Measurements from ENCODE around the gene MBD3L2B. TPM values are rescaled to one million over a fixed set of nuclear protein-coding genes. Genes with fewer than 3 reads are reported as not detected.

Gene MBD3L2B
- total RNA-seq, 1 donor: not detected

Other genes starting within 250 kb of the MBD3L2B start
- gene VAV1, start 248.7 kb downstream of the MBD3L2B start, total RNA-seq: not detected in 2 replicates
- not detected in 2 replicates for gene ADGRE1, start 133.9 kb downstream of the MBD3L2B start, total RNA-seq
- gene MBD3L5, start 9.1 kb upstream of the MBD3L2B start, total RNA-seq: not detected in 2 replicates
- gene MBD3L4, start 18.7 kb upstream of the MBD3L2B start, total RNA-seq: not detected in 2 replicates
- not detected in 2 replicates for gene MBD3L2, start 27.9 kb upstream of the MBD3L2B start, total RNA-seq
- gene MBD3L3, start 37.2 kb upstream of the MBD3L2B start, total RNA-seq: not detected in 2 replicates
- 15.1 and 15.5 TPM in 2 replicates for gene ZNF557, start 48.3 kb upstream of the MBD3L2B start, total RNA-seq